Measurements from ENCODE around the gene RAB11FIP4.

GRCh38 chr17:31580316-31580705 is 188.8 kb downstream of the RAB11FIP4 start:
- TF ChIP-seq, protein P1, sequence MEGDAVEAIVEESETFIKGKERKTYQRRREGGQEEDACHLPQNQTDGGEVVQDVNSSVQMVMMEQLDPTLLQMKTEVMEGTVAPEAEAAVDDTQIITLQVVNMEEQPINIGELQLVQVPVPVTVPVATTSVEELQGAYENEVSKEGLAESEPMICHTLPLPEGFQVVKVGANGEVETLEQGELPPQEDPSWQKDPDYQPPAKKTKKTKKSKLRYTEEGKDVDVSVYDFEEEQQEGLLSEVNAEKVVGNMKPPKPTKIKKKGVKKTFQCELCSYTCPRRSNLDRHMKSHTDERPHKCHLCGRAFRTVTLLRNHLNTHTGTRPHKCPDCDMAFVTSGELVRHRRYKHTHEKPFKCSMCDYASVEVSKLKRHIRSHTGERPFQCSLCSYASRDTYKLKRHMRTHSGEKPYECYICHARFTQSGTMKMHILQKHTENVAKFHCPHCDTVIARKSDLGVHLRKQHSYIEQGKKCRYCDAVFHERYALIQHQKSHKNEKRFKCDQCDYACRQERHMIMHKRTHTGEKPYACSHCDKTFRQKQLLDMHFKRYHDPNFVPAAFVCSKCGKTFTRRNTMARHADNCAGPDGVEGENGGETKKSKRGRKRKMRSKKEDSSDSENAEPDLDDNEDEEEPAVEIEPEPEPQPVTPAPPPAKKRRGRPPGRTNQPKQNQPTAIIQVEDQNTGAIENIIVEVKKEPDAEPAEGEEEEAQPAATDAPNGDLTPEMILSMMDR (IDR thresholded peaks at IDR 0.05) = no peak
- TF ChIP-seq POLR2AphosphoS5 (IDR thresholded peaks at IDR 0.05; ENCODE audit: low read depth, low read length) (no peak), MXI1 (IDR thresholded peaks at IDR 0.05; ENCODE audit: low read depth, low read length) (no peak), GATA2 (CRISPR knock-in tag; IDR thresholded peaks at IDR 0.05) (no peak)
- TF ChIP-seq, protein P2, sequence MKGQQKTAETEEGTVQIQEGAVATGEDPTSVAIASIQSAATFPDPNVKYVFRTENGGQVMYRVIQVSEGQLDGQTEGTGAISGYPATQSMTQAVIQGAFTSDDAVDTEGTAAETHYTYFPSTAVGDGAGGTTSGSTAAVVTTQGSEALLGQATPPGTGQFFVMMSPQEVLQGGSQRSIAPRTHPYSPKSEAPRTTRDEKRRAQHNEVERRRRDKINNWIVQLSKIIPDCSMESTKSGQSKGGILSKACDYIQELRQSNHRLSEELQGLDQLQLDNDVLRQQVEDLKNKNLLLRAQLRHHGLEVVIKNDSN (IDR thresholded peaks at IDR 0.05; ENCODE audit: borderline replicate concordance, low read depth) = no peak
